Panc1 (cell line): ENCODE results near the gene MAP1LC3A. TPM values are rescaled to one million over a fixed set of nuclear protein-coding genes. Genes with fewer than 3 reads are reported as not detected.

Source experiments
- ATAC-seq: fragments of 200-7000 bp; cut with Tn5 transposase; 2 replicates; pipeline ENCODE4 v1.9.1; 2020; ENCODE audit warnings: mild to moderate bottlenecking, moderate library complexity
- BruUV-seq: library from RNA; stranded (reverse); fragments of 400-500 nt; replicated peaks from 2 replicates; lab custom pipeline; 2021; lab: Mats Ljungman, UMichigan
- CTCF ChIA-PET: fragments of 300-600 bp; sonication (Branson Sonifier 250); formaldehyde crosslinking; loops from one replicate; lab custom pipeline; 2022; ENCODE audit warnings: antibody characterized with exemption; lab: Charles Lee
- POLR2A ChIA-PET: fragments of 300-600 bp; sonication (Branson Sonifier 250); formaldehyde crosslinking; loops from one replicate; lab custom pipeline; 2022; ENCODE audit warnings: antibody characterized with exemption; lab: Charles Lee
- DNase-seq: peaks from one replicate; pipeline ENCODE4 v3.0.0-alpha.2; 2010; ENCODE audit warnings: low read depth, low spot score
- H3K27ac ChIP-seq: 2 replicates; pipeline ENCODE4 v1.5.1; 2011; ENCODE audit warnings: mild to moderate bottlenecking, low read length, inconsistent platforms
- H3K27me3 ChIP-seq: fragments of 200-500 bp; sonication (Bioruptor generic); 2 replicates; pipeline ENCODE4 v1.6.0; 2014; ENCODE audit warnings: low read length, inconsistent platforms; ENCODE audit not compliant: control insufficient read depth, insufficient read depth
- H3K36me3 ChIP-seq: fragments of 200-500 bp; sonication (Bioruptor generic); 2 replicates; pipeline ENCODE4 v1.5.1; 2014; ENCODE audit warnings: inconsistent platforms, mild to moderate bottlenecking, low read length, moderate library complexity; ENCODE audit not compliant: control insufficient read depth, insufficient read depth
- H3K4me1 ChIP-seq: 2 replicates; pipeline ENCODE4 v1.5.1; 2011; ENCODE audit warnings: inconsistent platforms, mild to moderate bottlenecking, low read length, moderate library complexity; ENCODE audit not compliant: control insufficient read depth, insufficient read depth
- H3K4me3 ChIP-seq, 2 experiments: 2 replicates each; pipeline ENCODE4 v1.5.1; 2011 to 2012; ENCODE audit warnings: low read depth in 2 of 2, low read length in 2 of 2, mild to moderate bottlenecking in 2 of 2, inconsistent platforms in 1 of 2, moderate library complexity in 1 of 2
- H3K9me3 ChIP-seq: fragments of 200-500 bp; sonication (Bioruptor generic); 2 replicates; pipeline ENCODE4 v1.5.1; 2014; ENCODE audit warnings: low read depth, mild to moderate bottlenecking, inconsistent platforms, low read length, moderate library complexity; ENCODE audit not compliant: control insufficient read depth, insufficient read depth
- POLR2AphosphoS5 ChIP-seq: IDR thresholded peaks from 2 replicates; pipeline ENCODE4 v1.6.1; 2012; ENCODE audit warnings: mild to moderate bottlenecking, low read depth, low read length, moderate library complexity
- SIN3A ChIP-seq: IDR thresholded peaks from 2 replicates; pipeline ENCODE4 v1.6.1; 2012; ENCODE audit warnings: low read depth, mild to moderate bottlenecking, low read length, moderate library complexity, borderline replicate concordance; ENCODE audit not compliant: insufficient read depth
- TCF7L2 ChIP-seq: IDR thresholded peaks from 2 replicates; pipeline ENCODE4 v1.6.1; 2011; ENCODE audit warnings: mild to moderate bottlenecking, low read depth, low read length, inconsistent platforms
- in situ Hi-C: cut with HindIII; loops from 2 replicates; pipeline ENCODE4 v1.10.0; 2016; ENCODE audit warnings: low sequenced_read_pairs, low pct_unique_long_range_greater_than_20kb
- intact Hi-C: fragments of 100-400 bp; cut with micrococcal nuclease; formaldehyde crosslinking; loops from one replicate; pipeline ENCODE4 v1.10.0; 2022; ENCODE audit not compliant: unreplicated experiment
- total RNA-seq: library from RNA; stranded (reverse); gene quantifications from one replicate; pipeline ENCODE4 v1.2.1, GENCODE V29; 2021; ENCODE audit not compliant: unreplicated experiment
- TF ChIP-seq, protein P1 (sequence below): fragments of 450-650 bp; IDR thresholded peaks from 2 replicates; pipeline ENCODE4 v1.5.1; 2017; ENCODE audit warnings: mild to moderate bottlenecking
- TF ChIP-seq, protein P2 (sequence below), 2 experiments: IDR thresholded peaks; 2 replicates each; pipeline ENCODE4 v1.6.1; 2011 to 2012; ENCODE audit warnings: low read depth in 2 of 2, control low read depth in 1 of 2, low read length in 1 of 2, mild to moderate bottlenecking in 1 of 2, moderate library complexity in 1 of 2; ENCODE audit not compliant: insufficient read depth in 1 of 2

The MAP1LC3A gene
- total RNA-seq, 1 experiment from 2014 or later = 25.1 TPM

GRCh38 chr20:34541264-34541901, 17.1 kb upstream of the MAP1LC3A start:
- TF ChIP-seq, protein P1, sequence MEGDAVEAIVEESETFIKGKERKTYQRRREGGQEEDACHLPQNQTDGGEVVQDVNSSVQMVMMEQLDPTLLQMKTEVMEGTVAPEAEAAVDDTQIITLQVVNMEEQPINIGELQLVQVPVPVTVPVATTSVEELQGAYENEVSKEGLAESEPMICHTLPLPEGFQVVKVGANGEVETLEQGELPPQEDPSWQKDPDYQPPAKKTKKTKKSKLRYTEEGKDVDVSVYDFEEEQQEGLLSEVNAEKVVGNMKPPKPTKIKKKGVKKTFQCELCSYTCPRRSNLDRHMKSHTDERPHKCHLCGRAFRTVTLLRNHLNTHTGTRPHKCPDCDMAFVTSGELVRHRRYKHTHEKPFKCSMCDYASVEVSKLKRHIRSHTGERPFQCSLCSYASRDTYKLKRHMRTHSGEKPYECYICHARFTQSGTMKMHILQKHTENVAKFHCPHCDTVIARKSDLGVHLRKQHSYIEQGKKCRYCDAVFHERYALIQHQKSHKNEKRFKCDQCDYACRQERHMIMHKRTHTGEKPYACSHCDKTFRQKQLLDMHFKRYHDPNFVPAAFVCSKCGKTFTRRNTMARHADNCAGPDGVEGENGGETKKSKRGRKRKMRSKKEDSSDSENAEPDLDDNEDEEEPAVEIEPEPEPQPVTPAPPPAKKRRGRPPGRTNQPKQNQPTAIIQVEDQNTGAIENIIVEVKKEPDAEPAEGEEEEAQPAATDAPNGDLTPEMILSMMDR = no peak
- TF ChIP-seq SIN3A (no peak), TCF7L2 (no peak)
- TF ChIP-seq, protein P2, sequence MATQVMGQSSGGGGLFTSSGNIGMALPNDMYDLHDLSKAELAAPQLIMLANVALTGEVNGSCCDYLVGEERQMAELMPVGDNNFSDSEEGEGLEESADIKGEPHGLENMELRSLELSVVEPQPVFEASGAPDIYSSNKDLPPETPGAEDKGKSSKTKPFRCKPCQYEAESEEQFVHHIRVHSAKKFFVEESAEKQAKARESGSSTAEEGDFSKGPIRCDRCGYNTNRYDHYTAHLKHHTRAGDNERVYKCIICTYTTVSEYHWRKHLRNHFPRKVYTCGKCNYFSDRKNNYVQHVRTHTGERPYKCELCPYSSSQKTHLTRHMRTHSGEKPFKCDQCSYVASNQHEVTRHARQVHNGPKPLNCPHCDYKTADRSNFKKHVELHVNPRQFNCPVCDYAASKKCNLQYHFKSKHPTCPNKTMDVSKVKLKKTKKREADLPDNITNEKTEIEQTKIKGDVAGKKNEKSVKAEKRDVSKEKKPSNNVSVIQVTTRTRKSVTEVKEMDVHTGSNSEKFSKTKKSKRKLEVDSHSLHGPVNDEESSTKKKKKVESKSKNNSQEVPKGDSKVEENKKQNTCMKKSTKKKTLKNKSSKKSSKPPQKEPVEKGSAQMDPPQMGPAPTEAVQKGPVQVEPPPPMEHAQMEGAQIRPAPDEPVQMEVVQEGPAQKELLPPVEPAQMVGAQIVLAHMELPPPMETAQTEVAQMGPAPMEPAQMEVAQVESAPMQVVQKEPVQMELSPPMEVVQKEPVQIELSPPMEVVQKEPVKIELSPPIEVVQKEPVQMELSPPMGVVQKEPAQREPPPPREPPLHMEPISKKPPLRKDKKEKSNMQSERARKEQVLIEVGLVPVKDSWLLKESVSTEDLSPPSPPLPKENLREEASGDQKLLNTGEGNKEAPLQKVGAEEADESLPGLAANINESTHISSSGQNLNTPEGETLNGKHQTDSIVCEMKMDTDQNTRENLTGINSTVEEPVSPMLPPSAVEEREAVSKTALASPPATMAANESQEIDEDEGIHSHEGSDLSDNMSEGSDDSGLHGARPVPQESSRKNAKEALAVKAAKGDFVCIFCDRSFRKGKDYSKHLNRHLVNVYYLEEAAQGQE (IDR thresholded peaks at IDR 0.05; ENCODE audit: insufficient read depth in 1 of 2, low read depth in 2 of 2, low read length in 1 of 2) = no peak
- Histone ChIP-seq H3K9me3 (no peaks in the 10 kb centered on the region), H3K27ac (no peak overlapping the region), H3K36me3 (no peaks in the 10 kb centered on the region; the same call in 1 of the 2 replicates), H3K27me3 (no peaks in the 10 kb centered on the region), H3K4me3 (no peak overlapping the region), H3K4me1 (no peaks in the 10 kb centered on the region)
- no TSS peak for BruUV-seq
- ATAC-seq (no peak), DNase-seq (no peak)
- CTCF ChIA-PET = interaction anchor here (0.5 kb wide), 1 partner anchor 91 kb away, joined by 5 read pairs; no protein-coding TSS in a partner anchor
- in situ Hi-C loops = no loop called here
- intact Hi-C loops = no loop called here
- POLR2A ChIA-PET = no interaction called here

DNA sequence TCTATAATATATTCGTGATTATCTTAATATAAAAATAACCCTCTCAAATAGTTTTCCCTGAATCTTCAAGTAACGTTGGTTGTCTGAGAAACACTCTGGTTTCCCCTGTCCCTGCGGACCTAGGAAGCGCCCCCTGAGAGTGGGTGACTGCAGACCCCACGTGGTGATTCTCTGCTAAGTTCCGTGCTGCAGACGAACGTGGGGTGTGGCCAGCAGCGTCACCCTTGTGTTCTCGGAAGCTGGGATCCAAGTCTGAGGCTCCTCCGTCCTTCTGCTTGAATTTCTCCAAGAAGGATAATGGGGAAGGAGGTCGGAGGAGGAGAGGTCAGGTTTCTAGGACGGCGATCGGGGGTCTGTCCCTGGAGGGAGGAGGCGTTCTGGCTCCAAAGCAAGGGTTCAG, 16.6 kb upstream of the MAP1LC3A start:
- Histone ChIP-seq H3K4me1 (no peaks in the 10 kb centered on the region), H3K27ac (no peak overlapping the region), H3K4me3 (no peak overlapping the region), H3K36me3 (no peaks in the 10 kb centered on the region; the same call in 1 of the 2 replicates), H3K27me3 (no peaks in the 10 kb centered on the region), H3K9me3 (no peaks in the 10 kb centered on the region)
- ChIA-PET CTCF (interaction anchor here (0.5 kb wide), 1 partner anchor 90 kb away, joined by 5 read pairs; no protein-coding TSS in a partner anchor), POLR2A (no interaction called here)
- intact Hi-C loops = no loop called here
- no TSS peak for BruUV-seq
- in situ Hi-C loops = no loop called here
- ATAC-seq (no peak), DNase-seq (no peak)
- TF ChIP-seq TCF7L2 (no peak), SIN3A (no peak), POLR2AphosphoS5 (no peak)
- TF ChIP-seq, protein P1 = no peak
- TF ChIP-seq, protein P2 (IDR thresholded peaks at IDR 0.05; ENCODE audit: insufficient read depth in 1 of 2, low read depth in 2 of 2, low read length in 1 of 2) = no peak
